Measurements from ENCODE around the gene SMYD1.

The SMYD1 gene

DNA sequence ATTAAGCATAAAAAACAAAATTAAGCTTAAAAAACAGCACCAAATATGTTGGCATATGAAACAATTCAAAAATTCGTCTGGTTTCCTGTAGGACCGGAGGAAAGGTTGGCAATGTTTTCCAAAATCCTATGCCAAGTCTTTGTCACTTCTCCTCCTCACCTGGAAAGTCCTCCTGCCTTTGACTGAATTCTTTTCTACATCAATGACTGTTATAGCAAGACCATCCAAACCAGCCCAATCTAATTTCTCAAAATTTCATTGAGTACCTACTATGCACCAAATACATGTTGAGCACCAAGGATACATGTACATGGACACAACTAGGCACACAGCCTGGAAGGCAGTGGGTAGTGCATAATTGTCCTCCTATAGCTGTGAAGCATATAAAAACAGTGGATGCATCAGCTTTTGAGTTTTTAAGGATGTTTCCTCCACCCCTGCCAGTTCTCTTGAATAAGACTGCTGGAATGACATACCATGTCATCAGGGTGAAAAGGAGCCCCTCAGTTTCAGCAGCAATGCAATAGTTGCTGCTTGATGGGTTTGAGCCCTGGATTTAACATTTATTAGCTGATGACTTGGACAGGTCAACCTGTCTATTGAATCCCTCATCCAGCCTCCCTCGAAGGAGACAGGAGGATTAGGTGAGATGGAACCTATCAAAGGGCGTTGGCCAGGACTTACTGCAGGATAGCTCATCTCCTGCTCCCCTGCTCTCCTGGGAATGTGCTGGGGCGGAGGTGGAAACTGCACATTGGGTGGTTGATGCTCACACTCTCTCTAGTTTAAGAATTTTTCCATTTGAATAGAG is 55.7 kb downstream of the SMYD1 start:
- no peak overlapping the region for H2AFZ ChIP-seq (ENCODE audit: low read length)
- H3K4me3 ChIP-seq (ENCODE audit: low read length in 2 of 2) = no peak overlapping the region
- H3K36me3 ChIP-seq (replicated peaks in 1 of 2; ENCODE audit: control insufficient read depth in 2 of 2, insufficient read depth in 2 of 2, low read length in 2 of 2) = no peaks in the 10 kb centered on the region
- H2BK15ac ChIP-seq (ENCODE audit: low read length) = no peak overlapping the region
- no peak overlapping the region for H3K4ac ChIP-seq (ENCODE audit: low read length)
- no peak overlapping the region for H2BK12ac ChIP-seq (ENCODE audit: low read length)
- H3K27me3 ChIP-seq (ENCODE audit: control insufficient read depth in 3 of 3, insufficient read depth in 3 of 3, low read depth in 1 of 3, low read length in 3 of 3) = peaks cover 0 to 17% (median 0%) of the 10 kb centered on the region in 3 experiments
- H3K9me3 ChIP-seq (replicated peaks in 1 of 2; ENCODE audit: control insufficient read depth in 2 of 2, insufficient read depth in 1 of 2, low read depth in 1 of 2, low read length in 2 of 2) = no peaks in the 10 kb centered on the region
- H3K4me1 ChIP-seq (ENCODE audit: control insufficient read depth in 2 of 2, insufficient read depth in 1 of 2, low read depth in 1 of 2, low read length in 2 of 2) = no peaks in the 10 kb centered on the region
- no peaks in the 10 kb centered on the region for H3K79me1 ChIP-seq (ENCODE audit: low read depth, low read length)
- WGBS, 2 donors (ENCODE audit: extremely low coverage in 2 of 2, insufficient read length in 2 of 2, insufficient replicate concordance in 1 of 2) = no CpG with 5 or more reads among the region's 5 CpGs
- no peak overlapping the region for H3K23ac ChIP-seq (ENCODE audit: low read depth, low read length, poor library complexity)
- no peak overlapping the region for H3K27ac ChIP-seq (replicated peaks; ENCODE audit: low read length)
- H4K8ac ChIP-seq (ENCODE audit: low read depth, low read length) = no peak overlapping the region
- H2BK120ac ChIP-seq (ENCODE audit: low read depth, low read length) = no peak overlapping the region
- H3K4me2 ChIP-seq (ENCODE audit: insufficient read depth, low read length, poor library complexity, severe bottlenecking) = no peak overlapping the region
- DNase-seq (ENCODE audit: low spot score) = no peak
- no peak overlapping the region for H2BK5ac ChIP-seq (ENCODE audit: low read length)
- no peak overlapping the region for H3K9ac ChIP-seq (ENCODE audit: low read depth, low read length, poor library complexity)
- no peak overlapping the region for H2AK5ac ChIP-seq (ENCODE audit: low read depth, low read length)
- no peak overlapping the region for H3K18ac ChIP-seq (ENCODE audit: low read length)
- H4K91ac ChIP-seq (ENCODE audit: low read depth, low read length, poor library complexity) = no peak overlapping the region
- H3K14ac ChIP-seq (ENCODE audit: low read length) = no peak overlapping the region

DNA sequence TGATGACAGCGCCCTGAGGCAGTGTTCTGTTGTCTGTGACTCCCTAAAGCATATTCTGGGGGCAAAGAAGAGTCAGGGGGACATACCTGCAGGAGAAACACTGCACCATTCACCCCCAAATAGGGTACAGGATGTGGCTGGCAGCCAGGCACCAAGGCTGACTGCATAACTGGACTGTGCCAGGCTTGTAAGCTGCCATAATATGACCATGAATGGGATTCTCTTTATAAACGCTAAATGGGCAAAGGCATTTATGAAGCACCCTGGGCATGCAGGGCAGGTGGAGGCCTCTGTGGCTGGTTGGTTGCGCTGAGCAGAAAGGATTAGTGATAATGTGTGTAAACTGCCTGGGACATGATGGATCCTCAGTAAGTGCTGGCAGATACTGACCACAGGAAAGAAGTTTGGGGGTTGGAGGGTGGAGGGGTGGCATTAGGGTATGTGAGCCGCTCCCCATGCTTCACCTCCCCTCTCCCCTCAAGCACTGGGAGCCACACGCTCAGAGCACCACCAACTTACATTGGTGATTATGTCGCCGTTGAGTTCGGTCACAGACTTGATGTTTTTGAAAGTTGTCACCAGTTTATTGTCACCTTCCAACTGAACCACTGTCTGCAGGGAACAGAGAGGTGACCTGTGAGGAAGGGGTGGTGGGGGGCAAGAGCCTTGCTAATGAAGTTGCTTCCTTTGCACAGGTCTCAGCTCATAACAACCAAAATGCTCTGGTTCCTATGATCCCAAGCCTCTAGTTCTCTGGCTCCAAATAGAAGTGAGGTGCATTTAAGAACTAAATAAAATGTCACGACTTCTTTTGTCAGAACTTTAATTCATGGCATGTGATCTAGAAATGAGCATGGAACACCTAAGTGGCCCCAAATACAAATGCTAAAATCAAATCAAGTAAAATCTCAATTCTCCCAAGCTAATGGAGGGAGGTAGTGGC is 56.6 kb downstream of the SMYD1 start:
- Histone ChIP-seq H3K4me2 (ENCODE audit: insufficient read depth, low read length, poor library complexity, severe bottlenecking) (no peak overlapping the region), H3K23ac (ENCODE audit: low read depth, low read length, poor library complexity) (no peak overlapping the region), H4K8ac (ENCODE audit: low read depth, low read length) (no peak overlapping the region), H3K27me3 (ENCODE audit: control insufficient read depth in 3 of 3, insufficient read depth in 3 of 3, low read depth in 1 of 3, low read length in 3 of 3) (peaks cover 0 to 17% (median 0%) of the 10 kb centered on the region in 3 experiments), H3K79me1 (ENCODE audit: low read depth, low read length) (no peaks in the 10 kb centered on the region), H2BK5ac (ENCODE audit: low read length) (no peak overlapping the region), H3K4me1 (ENCODE audit: control insufficient read depth in 2 of 2, insufficient read depth in 1 of 2, low read depth in 1 of 2, low read length in 2 of 2) (no peaks in the 10 kb centered on the region), H3K4me3 (ENCODE audit: low read length in 2 of 2) (no peak overlapping the region), H2BK120ac (ENCODE audit: low read depth, low read length) (no peak overlapping the region), H3K27ac (replicated peaks; ENCODE audit: low read length) (no peak overlapping the region), H3K4ac (ENCODE audit: low read length) (no peak overlapping the region), H2BK12ac (ENCODE audit: low read length) (no peak overlapping the region), H2AK5ac (ENCODE audit: low read depth, low read length) (no peak overlapping the region), H3K14ac (ENCODE audit: low read length) (no peak overlapping the region), H2AFZ (ENCODE audit: low read length) (no peak overlapping the region), H2BK15ac (ENCODE audit: low read length) (no peak overlapping the region), H3K9me3 (replicated peaks in 1 of 2; ENCODE audit: control insufficient read depth in 2 of 2, insufficient read depth in 1 of 2, low read depth in 1 of 2, low read length in 2 of 2) (no peaks in the 10 kb centered on the region), H3K18ac (ENCODE audit: low read length) (no peak overlapping the region), H3K9ac (ENCODE audit: low read depth, low read length, poor library complexity) (no peak overlapping the region), H3K36me3 (replicated peaks in 1 of 2; ENCODE audit: control insufficient read depth in 2 of 2, insufficient read depth in 2 of 2, low read length in 2 of 2) (no peaks in the 10 kb centered on the region), H4K91ac (ENCODE audit: low read depth, low read length, poor library complexity) (no peak overlapping the region)
- DNase-seq (ENCODE audit: low spot score) = no peak
- WGBS, 2 donors (ENCODE audit: extremely low coverage in 2 of 2, insufficient read length in 2 of 2, insufficient replicate concordance in 1 of 2) = no CpG with 5 or more reads among the region's 9 CpGs

DNA sequence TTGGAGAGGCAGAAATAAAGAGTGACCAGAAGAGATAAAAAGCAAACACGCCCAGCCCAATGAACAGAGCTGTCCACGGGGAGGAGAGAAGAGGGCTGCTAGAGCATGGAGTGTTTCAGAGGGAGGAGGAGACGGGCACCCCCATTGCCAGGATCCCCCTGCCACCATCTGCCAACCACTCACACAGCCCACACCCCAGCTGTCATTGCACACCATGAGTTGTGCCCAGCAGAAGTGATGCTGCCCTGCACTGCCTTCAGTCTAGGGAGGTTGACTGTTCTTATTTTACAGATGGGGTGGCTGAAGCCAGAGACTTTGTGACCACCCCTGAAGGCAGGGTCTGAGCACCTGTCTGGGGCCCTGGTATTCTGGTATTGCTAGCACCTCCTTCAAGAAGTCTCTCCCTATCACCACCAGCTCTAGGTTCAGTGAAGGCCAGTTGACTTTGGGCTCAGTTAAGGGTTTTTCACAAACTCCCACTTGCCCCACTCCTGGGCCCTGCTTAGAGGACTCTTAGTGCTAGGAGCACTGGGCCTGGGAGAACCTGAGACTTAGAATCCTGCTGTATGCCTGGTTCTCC is 57.8 kb downstream of the SMYD1 start:
- Histone ChIP-seq H2AFZ (ENCODE audit: low read length) (no peak overlapping the region), H3K4me1 (ENCODE audit: control insufficient read depth in 2 of 2, insufficient read depth in 1 of 2, low read depth in 1 of 2, low read length in 2 of 2) (no peaks in the 10 kb centered on the region), H3K9me3 (replicated peaks in 1 of 2; ENCODE audit: control insufficient read depth in 2 of 2, insufficient read depth in 1 of 2, low read depth in 1 of 2, low read length in 2 of 2) (no peaks in the 10 kb centered on the region), H2AK5ac (ENCODE audit: low read depth, low read length) (no peak overlapping the region), H2BK12ac (ENCODE audit: low read length) (no peak overlapping the region), H3K9ac (ENCODE audit: low read depth, low read length, poor library complexity) (no peak overlapping the region), H4K91ac (ENCODE audit: low read depth, low read length, poor library complexity) (no peak overlapping the region), H3K27ac (replicated peaks; ENCODE audit: low read length) (no peak overlapping the region), H3K4ac (ENCODE audit: low read length) (no peak overlapping the region), H3K18ac (ENCODE audit: low read length) (no peak overlapping the region), H3K23ac (ENCODE audit: low read depth, low read length, poor library complexity) (no peak overlapping the region), H3K79me1 (ENCODE audit: low read depth, low read length) (no peaks in the 10 kb centered on the region), H3K27me3 (ENCODE audit: control insufficient read depth in 3 of 3, insufficient read depth in 3 of 3, low read depth in 1 of 3, low read length in 3 of 3) (peaks cover 0 to 21% (median 0%) of the 10 kb centered on the region in 3 experiments), H2BK120ac (ENCODE audit: low read depth, low read length) (no peak overlapping the region), H4K8ac (ENCODE audit: low read depth, low read length) (no peak overlapping the region), H3K14ac (ENCODE audit: low read length) (no peak overlapping the region), H2BK5ac (ENCODE audit: low read length) (no peak overlapping the region), H3K4me3 (ENCODE audit: low read length in 2 of 2) (no peak overlapping the region), H2BK15ac (ENCODE audit: low read length) (no peak overlapping the region), H3K4me2 (ENCODE audit: insufficient read depth, low read length, poor library complexity, severe bottlenecking) (no peak overlapping the region), H3K36me3 (replicated peaks in 1 of 2; ENCODE audit: control insufficient read depth in 2 of 2, insufficient read depth in 2 of 2, low read length in 2 of 2) (no peaks in the 10 kb centered on the region)
- WGBS, 2 donors (ENCODE audit: extremely low coverage in 2 of 2, insufficient read length in 2 of 2, insufficient replicate concordance in 1 of 2) = no CpG with 5 or more reads among the region's 3 CpGs
- DNase-seq (ENCODE audit: low spot score) = no peak
